Astrocyte (in vitro differentiated cells and primary cell): ENCODE results near the gene METTL24.

ENCODE experiments used
- EZH2 ChIP-seq: IDR thresholded peaks from 2 replicates; pipeline ENCODE4 v1.6.1; 2012; ENCODE audit warnings: mild to moderate bottlenecking, low read length, inconsistent platforms; ENCODE audit not compliant: insufficient read depth
- TF ChIP-seq, protein P1 (sequence below): IDR thresholded peaks from 2 replicates; pipeline ENCODE4 v1.5.1; 2011; ENCODE audit warnings: low read depth, mild to moderate bottlenecking, inconsistent platforms, low read length, moderate library complexity; ENCODE audit not compliant: insufficient read depth

DNA sequence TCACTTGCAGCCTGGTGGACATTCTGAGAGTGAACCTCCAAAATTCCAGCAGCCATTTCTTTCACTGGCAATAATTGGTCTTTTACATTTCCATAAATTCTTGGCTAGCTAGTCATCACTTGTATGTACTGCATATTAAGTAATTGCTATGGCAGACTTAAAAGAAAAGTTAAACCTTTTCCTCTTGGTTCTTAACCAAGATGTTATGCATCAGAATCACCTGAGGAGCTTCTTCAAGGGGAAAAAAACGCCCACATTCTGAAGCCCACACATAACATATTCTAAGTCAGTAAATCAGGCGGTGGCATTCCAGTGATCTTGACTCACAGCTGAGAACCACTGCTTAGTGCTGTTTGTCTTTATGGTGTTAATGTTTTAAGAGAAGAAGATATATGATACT lies 140.9 kb downstream of the METTL24 start:
- TF ChIP-seq, protein P1, sequence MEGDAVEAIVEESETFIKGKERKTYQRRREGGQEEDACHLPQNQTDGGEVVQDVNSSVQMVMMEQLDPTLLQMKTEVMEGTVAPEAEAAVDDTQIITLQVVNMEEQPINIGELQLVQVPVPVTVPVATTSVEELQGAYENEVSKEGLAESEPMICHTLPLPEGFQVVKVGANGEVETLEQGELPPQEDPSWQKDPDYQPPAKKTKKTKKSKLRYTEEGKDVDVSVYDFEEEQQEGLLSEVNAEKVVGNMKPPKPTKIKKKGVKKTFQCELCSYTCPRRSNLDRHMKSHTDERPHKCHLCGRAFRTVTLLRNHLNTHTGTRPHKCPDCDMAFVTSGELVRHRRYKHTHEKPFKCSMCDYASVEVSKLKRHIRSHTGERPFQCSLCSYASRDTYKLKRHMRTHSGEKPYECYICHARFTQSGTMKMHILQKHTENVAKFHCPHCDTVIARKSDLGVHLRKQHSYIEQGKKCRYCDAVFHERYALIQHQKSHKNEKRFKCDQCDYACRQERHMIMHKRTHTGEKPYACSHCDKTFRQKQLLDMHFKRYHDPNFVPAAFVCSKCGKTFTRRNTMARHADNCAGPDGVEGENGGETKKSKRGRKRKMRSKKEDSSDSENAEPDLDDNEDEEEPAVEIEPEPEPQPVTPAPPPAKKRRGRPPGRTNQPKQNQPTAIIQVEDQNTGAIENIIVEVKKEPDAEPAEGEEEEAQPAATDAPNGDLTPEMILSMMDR, result no peak
- TF ChIP-seq EZH2, result no peak
